Upper lobe of right lung (tissue), 1 donor: ENCODE measurements around the gene NR2C2. TPM values are rescaled to one million over a fixed set of nuclear protein-coding genes. Genes with fewer than 3 reads are reported as not detected.

Experiments
- ATAC-seq: fragments of 200-7000 bp; cut with Tn5 transposase; one replicate; pipeline ENCODE4 v1.9.1; 2020; ENCODE audit warnings: mild to moderate bottlenecking, moderate library complexity
- DNase-seq: peaks from one replicate; pipeline ENCODE4 v3.0.0-alpha.2; 2020
- H3K27ac ChIP-seq: fragments of 200-600 bp; one replicate; pipeline ENCODE4 v1.8.0; 2022
- H3K27me3 ChIP-seq: fragments of 200-600 bp; one replicate; pipeline ENCODE4 v1.8.0; 2022; ENCODE audit warnings: mild to moderate bottlenecking
- H3K36me3 ChIP-seq: fragments of 200-600 bp; one replicate; pipeline ENCODE4 v1.8.0; 2022
- H3K4me1 ChIP-seq: fragments of 200-600 bp; one replicate; pipeline ENCODE4 v1.8.0; 2022
- H3K4me3 ChIP-seq: fragments of 200-600 bp; one replicate; pipeline ENCODE4 v1.8.0; 2022; ENCODE audit warnings: mild to moderate bottlenecking
- H3K9me3 ChIP-seq: fragments of 200-600 bp; one replicate; pipeline ENCODE4 v1.8.0; 2022
- intact Hi-C: fragments of 100-400 bp; cut with DNase I; formaldehyde crosslinking; loops from one replicate; pipeline ENCODE4 v1.11.0; 2022
- total RNA-seq: library from RNA; stranded (reverse); fragmentation: NEBNext Ultra II Directional; extraction: Animal tissue kit (Norgen Biotek cat#: 25700); gene quantifications from one replicate; pipeline ENCODE4 v1.2.1, GENCODE V29; 2021
- TF ChIP-seq, protein P1 (sequence below): fragments of 200-600 bp; IDR thresholded peaks from one replicate; pipeline ENCODE4 v1.8.0; 2022; ENCODE audit warnings: antibody characterized with exemption
- donor health status: DM: no; HTN: yes; CAD: no; lungs with severe emphysema.

Gene NR2C2
- total RNA-seq, 1 donor from 2014 or later = 52.5 TPM

DNA sequence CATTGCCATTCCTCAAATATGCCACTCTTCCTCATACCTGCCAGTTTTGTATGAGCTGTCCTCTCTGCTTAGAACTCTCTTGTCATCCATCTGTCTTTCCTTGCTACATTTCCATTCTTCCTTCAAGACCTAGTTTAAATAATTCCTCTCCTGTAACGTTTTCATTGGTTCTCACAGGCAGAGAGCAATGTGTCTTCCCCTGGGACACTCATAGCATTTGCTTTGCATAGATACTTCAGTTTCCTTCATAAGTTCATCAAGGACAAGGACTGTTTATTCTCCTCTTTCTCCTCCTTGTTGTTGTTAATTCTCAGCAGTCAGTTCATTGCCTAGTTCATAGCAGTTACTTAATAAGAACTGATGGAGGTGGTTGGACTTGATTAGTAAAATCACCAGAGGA, 10.5 kb downstream of the NR2C2 start:
- Histone ChIP-seq H3K36me3 (peaks cover 2% of the 10 kb centered on the region), H3K27me3 (no peaks in the 10 kb centered on the region), H3K4me1 (peaks cover 17% of the 10 kb centered on the region), H3K4me3 (no peak overlapping the region), H3K9me3 (no peaks in the 10 kb centered on the region), H3K27ac (no peak overlapping the region)
- DNase-seq = no peak
- ATAC-seq = no peak
- intact Hi-C loops = no loop called here
- TF ChIP-seq, protein P1, sequence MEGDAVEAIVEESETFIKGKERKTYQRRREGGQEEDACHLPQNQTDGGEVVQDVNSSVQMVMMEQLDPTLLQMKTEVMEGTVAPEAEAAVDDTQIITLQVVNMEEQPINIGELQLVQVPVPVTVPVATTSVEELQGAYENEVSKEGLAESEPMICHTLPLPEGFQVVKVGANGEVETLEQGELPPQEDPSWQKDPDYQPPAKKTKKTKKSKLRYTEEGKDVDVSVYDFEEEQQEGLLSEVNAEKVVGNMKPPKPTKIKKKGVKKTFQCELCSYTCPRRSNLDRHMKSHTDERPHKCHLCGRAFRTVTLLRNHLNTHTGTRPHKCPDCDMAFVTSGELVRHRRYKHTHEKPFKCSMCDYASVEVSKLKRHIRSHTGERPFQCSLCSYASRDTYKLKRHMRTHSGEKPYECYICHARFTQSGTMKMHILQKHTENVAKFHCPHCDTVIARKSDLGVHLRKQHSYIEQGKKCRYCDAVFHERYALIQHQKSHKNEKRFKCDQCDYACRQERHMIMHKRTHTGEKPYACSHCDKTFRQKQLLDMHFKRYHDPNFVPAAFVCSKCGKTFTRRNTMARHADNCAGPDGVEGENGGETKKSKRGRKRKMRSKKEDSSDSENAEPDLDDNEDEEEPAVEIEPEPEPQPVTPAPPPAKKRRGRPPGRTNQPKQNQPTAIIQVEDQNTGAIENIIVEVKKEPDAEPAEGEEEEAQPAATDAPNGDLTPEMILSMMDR = no peak

- DNase-seq (no peak), ATAC-seq (no peak)
- Histone ChIP-seq H3K4me3 (no peak overlapping the region), H3K4me1 (peaks cover 17% of the 10 kb centered on the region), H3K27me3 (no peaks in the 10 kb centered on the region), H3K27ac (no peak overlapping the region), H3K9me3 (no peaks in the 10 kb centered on the region), H3K36me3 (peaks cover 2% of the 10 kb centered on the region)
- intact Hi-C loops = no loop called here
- TF ChIP-seq, protein P1 = no peak
These were observed 12.1 kb downstream of the NR2C2 start for GRCh38 chr3:14959359-14959943.

GRCh38 chr3:14962762-14963161, 15.4 kb downstream of the NR2C2 start:
- ATAC-seq (no peak), DNase-seq (no peak)
- Histone ChIP-seq H3K36me3 (peaks cover 2% of the 10 kb centered on the region), H3K4me3 (no peak overlapping the region), H3K4me1 (peaks cover 17% of the 10 kb centered on the region), H3K9me3 (no peaks in the 10 kb centered on the region), H3K27ac (no peak overlapping the region), H3K27me3 (no peaks in the 10 kb centered on the region)
- TF ChIP-seq, protein P1 = no peak
- intact Hi-C loops = no loop called here

- no peak overlapping the region for H3K27ac ChIP-seq
- no peak overlapping the region for H3K4me3 ChIP-seq
- intact Hi-C loops = no loop called here
- TF ChIP-seq, protein P1 = no peak
- H3K9me3 ChIP-seq = no peaks in the 10 kb centered on the region
- no peaks in the 10 kb centered on the region for H3K4me1 ChIP-seq
- peaks cover 6% of the 10 kb centered on the region for H3K36me3 ChIP-seq
- ATAC-seq (no peak), DNase-seq (no peak)
- H3K27me3 ChIP-seq = no peaks in the 10 kb centered on the region
These were observed 19.9 kb downstream of the NR2C2 start for GRCh38 chr3:14967285-14967684.

DNA sequence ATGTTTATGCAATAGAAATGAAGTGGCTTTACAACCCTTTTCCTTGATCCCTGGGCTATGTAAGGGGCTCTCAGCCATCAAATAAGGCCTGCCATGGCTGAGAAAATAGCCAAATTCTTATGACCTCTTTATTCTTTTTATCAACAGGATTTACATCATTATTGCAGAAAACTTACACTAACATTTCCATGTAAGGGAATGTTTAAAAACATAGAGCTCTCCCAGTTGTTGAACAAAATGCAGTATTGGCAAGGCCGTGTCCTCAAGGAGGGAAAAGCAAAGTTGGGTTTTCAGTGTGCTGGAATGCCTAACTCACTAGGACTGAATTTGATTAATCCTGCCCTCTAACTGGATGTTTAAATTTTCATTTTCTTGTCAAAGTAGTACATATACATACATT, 22.3 kb downstream of the NR2C2 start:
- peaks cover 15% of the 10 kb centered on the region for H3K36me3 ChIP-seq
- no peak overlapping the region for H3K27ac ChIP-seq
- ATAC-seq = no peak
- DNase-seq = no peak
- TF ChIP-seq, protein P1 = no peak
- no peaks in the 10 kb centered on the region for H3K27me3 ChIP-seq
- H3K4me3 ChIP-seq = no peak overlapping the region
- H3K4me1 ChIP-seq = no peaks in the 10 kb centered on the region
- intact Hi-C loops = no loop called here
- H3K9me3 ChIP-seq = no peaks in the 10 kb centered on the region

GRCh38 chr3:14976317-14976716, 28.9 kb downstream of the NR2C2 start:
- DNase-seq = no peak

More at GRCh38 chr3:14976317-14976716, 28.9 kb downstream of the NR2C2 start:
- H3K36me3 ChIP-seq = peaks cover 15% of the 10 kb centered on the region
- intact Hi-C loops = no loop called here
- ATAC-seq = no peak
- H3K27me3 ChIP-seq = no peaks in the 10 kb centered on the region
- H3K9me3 ChIP-seq = no peaks in the 10 kb centered on the region
- no peak overlapping the region for H3K27ac ChIP-seq
- H3K4me3 ChIP-seq = no peak overlapping the region
- H3K4me1 ChIP-seq = peaks cover 17% of the 10 kb centered on the region
- TF ChIP-seq, protein P1 = no peak
